ENCODE data around the gene MYLK. TPM values are rescaled to one million over a fixed set of nuclear protein-coding genes. Genes with fewer than 3 reads are reported as not detected.

MYLK gene
- total RNA-seq, 1 donor from 2014 or later = 24.3 TPM

DNA sequence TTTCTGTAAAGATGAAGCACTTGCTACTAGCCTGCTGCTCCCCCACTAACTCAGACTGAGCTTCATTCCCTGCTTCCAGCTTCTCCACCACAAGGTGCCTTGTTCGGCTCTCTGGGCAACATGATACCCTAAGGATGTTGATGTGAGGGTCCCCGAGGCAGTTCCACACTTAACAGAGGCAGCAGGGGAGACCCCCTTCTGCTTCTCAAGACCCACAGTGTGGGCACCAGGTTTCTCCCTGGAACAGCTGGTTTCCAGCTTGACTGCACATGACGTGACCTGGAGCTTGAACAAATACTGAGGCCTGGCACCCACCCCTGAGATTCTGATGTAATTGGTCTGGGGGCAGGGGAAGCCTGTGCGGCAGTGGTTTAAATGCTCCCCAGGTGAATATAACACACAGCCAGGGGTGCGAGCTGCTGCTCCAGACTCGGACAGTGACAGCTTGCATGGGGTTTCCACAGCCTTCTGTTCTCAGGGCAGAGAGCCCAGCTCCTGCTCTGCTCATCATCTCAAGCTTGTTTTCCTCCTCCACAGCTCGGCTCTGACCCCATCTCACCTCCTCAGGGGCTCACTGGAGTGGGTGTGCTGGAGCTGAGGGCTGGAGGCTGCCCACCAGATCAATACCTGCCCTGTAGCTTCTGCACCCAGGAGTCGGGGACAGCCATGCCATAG, 204.3 kb downstream of the MYLK start:
- DNase-seq (ENCODE audit: low read depth, low spot score) = no peak

DNA sequence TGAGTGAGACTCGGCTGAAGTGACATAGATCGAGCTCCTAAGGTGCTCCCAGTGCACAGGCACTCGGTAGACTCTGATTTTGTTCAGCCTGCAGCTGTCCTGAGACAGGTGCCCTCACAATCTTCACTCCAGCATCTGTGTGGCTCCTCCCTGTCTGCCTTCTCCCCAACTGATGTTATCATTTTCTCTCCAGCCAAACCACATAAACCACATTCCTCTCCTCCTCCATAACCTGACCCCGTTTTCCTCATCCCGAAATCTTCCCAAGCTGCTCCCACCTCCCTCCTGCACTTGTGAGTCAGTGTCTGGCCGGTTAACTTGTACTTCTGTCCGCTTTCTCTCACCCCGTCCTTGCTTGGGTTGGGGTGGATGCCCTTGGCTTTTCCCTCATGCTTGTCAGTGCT, 206.0 kb downstream of the MYLK start:
- DNase-seq (ENCODE audit: low read depth, low spot score) = no peak

DNA sequence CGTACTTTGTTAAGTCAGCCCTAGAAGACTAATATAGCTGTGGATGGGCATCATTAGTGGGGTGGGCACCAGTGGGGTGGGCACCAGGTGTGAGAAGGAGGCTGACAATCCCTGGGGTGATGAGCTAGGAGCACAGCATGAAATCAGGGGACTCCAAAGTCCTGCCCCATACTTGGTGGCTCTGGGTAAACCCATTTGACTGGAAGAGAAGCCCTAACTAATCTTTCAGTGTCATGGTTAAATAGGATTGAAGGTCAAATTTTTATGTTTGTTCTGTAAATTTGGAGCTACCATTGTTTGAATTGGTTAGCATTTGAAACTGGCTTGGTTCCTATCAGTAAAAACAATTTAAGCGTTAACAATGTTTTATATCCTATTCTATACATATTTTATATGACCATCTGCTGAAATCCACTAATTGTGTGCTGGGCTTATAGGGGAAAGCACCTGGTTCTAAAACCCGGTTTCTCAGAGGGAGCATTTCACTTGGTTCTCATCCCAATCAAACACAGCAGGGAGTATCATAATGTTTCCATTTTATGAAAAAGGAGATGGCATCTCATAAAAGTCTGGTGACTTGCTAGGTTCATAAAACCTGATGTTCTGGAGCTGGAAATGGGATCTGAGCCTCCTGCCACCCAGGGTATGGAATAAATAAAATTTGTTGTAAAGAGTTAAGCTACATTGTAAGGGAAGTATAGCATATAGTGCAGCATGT, 211.5 kb downstream of the MYLK start:
- DNase-seq (ENCODE audit: low read depth, low spot score) = no peak

DNA sequence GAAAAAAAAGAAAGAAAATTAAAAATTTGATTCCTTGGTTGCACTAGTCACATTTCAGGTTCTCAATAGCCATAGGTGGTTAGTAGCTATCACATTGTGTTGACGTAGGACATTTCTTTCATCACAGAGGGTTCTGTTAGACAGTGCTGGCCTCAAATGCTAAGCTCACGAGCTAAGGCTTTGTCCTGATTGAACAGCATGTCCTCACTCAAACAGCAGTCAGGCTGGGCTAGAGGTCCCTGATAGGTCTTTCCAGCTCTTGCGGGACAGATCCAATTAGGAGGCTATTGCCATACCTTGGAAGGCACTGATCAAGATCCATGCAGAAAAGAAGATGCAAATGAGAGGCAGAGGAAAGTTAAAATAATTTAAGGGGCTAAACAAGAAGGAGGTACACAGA, 213.4 kb downstream of the MYLK start:
- no peak for DNase-seq (ENCODE audit: low read depth, low spot score)

DNA sequence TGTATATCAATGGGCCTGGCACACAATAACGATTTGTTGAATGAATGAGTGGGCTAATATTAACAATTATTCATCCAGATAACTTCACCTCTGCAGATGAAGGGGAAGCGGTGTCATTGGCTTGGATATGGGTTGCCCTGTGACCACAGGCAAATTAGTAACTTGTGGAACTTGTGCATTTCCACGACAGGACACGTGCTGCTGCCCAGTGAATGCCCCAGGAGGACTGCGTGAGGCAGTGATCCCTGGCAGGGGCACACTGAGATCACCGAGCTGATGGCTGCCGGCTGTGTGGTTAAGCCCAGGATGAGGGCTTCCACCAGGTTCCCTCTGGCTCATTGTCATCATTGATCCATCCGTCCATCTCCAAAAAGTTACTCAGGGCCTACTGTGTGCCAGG, 215.2 kb downstream of the MYLK start:
- DNase-seq (ENCODE audit: low read depth, low spot score) = no peak

DNA sequence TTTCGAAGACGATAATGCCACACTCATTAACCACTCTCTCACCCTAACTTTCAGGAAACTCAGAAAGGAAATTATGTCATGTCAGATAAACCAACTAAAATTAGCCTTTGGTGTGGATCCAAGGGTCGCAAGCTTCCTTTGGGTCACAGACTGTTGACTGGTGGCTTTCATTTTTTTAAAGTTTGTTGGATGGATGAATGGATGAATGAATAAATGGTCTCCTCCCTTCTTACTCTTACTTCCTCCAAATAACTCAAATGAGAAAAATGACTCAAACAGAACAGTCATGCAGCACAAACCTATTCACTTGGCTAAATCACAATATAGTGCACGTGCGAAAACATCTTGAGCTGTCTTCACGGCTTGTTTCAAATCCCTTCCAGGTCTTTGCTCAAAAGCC, 216.3 kb downstream of the MYLK start:
- peak; percentile 39 for DNase-seq (ENCODE audit: low read depth, low spot score)

DNA sequence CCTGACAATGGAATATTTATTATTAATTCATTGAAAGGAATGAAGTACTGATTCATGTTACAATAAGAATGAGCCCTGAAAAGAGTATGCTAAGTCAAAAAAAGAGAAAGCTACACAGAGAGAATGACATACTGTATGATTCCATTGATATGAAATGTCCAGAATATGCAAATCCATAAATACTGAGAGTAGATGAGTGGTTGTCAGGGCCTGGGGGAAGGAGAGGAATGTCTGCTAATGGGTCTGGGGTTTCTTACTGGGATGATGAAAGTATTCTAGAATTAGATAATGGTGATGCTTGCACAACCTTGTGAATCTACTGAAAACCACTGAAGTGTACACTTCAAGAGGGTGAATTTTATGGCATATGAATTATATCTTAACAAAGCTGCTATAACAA, 219.4 kb downstream of the MYLK start:
- DNase-seq (ENCODE audit: low read depth, low spot score) = no peak

DNA sequence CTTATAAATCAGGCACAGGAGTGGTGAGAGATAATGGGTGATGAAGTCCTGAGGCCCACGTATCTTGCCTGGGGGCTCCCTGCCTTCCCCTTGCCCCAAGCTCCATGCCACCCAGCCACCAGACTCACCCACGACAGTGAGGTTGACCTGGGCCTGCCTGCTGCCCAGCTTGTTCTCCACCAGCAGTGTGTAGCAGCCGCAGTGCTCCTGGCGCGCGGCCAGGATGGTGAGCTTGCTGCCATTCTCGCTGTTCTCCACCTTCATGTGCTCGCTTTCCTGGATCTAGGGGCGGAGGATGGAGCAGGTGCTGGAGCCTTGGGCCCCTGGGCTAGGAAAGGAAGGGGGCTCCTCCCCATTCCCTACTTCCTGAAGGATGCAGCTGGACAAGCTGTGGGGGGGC, 220.2 kb downstream of the MYLK start:
- DNase-seq (ENCODE audit: low read depth, low spot score) = no peak

DNA sequence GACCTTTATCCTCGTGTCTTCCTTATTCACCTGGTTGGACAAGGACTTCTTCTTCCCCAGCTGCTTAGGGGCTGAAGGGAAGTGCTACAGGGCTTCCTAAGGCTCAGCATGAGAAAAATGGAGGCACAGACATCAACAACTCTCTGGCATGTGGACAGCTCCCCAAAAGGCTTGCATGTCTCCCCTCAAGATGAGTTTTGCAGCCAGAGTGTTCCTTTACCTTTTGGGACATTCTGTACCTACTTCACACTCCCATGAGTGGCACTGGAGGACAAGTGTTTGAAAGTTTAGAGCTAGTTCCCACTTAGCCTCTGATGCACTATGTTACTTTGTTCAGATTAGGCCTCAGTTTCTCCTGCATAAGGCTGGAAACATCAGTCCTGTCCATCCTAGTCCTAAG, 222.2 kb downstream of the MYLK start:
- DNase-seq (ENCODE audit: low read depth, low spot score) = no peak

DNA sequence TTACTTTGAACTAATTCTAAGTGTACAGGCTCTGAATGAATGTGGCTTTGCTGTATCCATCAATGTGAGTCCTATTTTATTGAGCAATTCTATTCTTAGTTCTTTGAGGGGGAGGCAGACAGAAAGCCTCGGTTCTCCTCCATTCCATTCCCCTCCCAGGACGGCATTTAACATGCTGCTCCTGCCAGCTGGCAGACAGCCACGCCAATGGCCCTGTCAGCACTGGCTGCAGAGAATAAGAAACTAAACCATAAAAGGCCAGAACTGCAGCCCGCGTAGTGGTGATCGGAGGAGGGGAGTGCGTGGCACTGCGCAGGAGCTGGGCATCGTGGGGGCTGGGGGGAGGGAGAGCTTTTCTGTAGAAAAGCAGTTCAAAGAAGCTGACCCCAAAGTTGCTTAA, 223.2 kb downstream of the MYLK start:
- DNase-seq (ENCODE audit: low read depth, low spot score) = peak; percentile 75

DNA sequence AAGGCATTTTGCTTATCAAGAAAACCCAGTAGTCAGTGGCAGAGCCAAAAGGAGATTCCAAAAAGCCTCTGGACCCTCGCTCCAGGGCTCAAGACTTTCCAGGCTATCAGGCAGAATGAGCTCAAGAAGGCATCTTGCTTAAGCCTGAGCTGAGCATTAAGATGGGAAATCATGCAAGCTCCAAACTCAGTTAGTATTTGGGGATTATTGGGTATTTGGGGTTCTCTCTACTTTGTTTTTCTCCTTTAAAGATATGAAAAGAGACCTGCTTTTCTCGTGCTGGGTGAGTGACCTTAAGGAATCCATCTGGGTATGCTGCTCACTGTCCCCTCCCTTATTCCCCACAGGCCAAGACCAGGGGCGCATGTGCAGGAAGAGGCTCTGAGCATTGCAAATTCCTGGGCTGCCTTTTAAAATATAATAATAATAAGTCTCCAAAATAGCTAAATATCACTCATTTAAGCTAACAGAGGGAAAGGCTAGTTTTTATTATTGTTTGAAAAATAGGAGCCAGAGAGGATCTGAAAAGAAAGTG, 223.9 kb downstream of the MYLK start:
- no peak for DNase-seq (ENCODE audit: low read depth, low spot score)

DNA sequence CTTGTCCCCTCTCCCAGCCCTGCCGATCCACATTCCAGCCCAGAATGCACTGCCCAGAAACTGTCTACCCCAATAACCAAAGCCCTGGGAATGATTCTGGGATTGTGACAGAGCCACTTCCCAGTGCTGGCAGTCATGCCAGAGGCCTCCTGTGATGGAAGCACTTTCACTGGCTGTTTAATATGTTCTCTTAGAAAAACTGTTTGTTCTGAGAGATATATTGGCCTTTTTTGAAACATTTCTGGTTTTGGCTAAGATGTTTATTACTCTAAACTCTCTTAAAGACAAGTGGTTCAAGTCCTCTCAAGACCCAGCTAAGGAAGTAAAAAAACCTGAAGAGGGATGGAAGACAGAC, 225.3 kb downstream of the MYLK start:
- no peak for DNase-seq (ENCODE audit: low read depth, low spot score)

DNA sequence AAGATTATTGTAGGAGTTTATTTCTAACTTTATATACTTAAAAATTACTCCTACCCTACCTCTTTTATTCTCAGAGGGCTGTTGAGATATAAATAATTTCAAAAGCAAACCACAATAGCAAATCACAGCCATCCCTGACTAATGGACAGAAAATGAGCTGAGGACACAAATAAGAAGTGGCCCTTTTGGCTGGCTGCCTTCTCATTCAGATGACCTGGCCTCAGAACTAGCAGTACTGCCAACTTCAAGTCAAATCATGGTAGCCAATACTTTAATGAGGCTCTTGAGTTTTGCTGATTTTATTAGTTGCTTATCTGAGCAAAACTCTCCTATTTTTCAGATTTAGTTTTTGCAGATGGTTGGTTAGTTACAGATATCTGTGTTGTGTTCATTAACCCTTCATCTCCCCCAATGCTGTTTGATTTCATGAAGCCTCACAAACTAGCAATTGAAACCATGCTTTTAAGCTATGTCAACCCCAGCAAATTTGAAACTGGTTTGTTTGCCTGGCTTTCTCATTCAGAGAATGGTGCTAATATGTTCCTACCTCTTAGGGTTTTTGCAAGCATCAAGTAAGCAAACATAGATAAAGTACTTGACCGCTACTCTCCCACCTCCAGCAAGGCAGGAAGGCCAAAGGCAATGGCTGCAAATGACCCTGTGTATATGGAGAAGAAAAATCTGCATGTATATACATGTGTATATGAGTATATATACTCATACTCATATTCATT, 225.8 kb downstream of the MYLK start:
- DNase-seq (ENCODE audit: low read depth, low spot score) = no peak

DNA sequence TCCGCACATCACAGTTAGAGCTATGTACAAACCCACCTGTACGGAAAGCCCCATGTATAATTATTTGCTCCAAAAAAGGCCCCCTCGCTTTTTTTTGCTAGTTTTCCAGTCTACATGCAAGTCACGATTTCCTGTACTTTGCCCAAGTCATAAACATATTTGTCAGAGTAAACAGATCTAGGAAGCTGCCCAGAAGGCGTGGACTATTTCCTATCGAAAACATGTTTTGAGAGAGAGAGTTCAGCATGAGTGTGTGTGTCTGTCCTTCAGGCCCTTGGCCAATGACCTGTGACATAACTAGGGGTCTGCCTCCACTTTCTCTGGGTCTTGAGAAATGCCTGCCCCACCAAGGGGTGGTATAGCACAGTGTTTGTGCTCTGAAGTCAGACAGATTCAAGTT, 226.6 kb downstream of the MYLK start:
- peak; percentile 43 for DNase-seq (ENCODE audit: low read depth, low spot score)

DNA sequence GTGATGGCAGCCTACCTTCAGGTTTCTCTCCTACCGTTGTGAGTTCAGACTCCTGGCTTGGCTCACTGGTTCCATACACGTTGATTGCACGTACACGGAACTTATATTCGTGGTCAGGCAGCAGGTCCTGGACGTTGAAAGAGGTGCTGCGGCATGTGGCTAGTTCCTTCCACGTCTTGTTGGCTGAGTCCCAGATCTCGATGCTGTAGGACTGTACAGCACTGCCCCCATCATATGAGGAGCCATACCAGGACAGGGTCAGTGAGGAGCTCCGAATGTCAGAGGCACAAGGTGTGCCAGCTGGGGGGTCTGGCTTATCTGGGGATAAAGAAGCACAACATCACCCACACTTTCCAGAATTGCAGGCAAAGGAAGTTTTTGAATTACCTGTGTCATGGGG, 227.0 kb downstream of the MYLK start:
- no peak for DNase-seq (ENCODE audit: low read depth, low spot score)

DNA sequence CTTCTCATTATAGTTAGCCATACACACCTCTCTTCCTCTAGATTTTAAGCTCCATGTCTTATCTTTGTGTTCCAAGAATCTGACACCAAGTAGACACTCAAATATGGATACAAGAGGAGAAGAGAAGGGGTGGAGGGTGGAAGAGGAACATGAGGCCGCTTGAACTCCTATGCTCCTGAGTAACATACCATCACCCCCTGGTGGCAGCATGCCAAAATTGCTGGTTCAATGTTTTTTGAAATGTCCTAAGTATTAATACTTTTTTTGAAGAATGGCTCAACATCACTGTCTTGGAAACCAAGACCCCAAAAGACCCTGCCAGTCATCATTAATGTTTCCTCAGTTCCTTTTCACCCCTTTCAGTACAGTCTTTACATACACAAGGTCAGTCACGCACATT, 227.4 kb downstream of the MYLK start:
- no peak for DNase-seq (ENCODE audit: low read depth, low spot score)

DNA sequence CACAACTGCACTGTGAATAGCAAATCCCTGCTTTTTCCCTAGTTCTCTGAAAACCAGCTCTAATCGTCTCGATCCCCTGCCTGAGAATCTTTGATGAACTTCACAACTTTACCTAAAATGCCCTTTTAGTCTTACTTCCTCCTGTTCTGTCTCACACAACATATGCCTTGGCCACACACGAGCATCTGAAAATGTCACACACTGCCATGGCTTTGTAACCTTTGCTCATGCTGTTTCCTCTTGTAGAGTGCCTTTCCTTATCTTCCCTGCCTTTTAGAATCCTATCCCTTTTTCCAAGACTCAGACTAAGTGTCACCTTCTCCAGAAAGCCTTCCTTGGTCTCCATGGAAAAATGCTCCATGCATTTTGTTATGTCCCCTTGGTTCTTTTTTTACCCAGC, 227.9 kb downstream of the MYLK start:
- no peak for DNase-seq (ENCODE audit: low read depth, low spot score)

DNA sequence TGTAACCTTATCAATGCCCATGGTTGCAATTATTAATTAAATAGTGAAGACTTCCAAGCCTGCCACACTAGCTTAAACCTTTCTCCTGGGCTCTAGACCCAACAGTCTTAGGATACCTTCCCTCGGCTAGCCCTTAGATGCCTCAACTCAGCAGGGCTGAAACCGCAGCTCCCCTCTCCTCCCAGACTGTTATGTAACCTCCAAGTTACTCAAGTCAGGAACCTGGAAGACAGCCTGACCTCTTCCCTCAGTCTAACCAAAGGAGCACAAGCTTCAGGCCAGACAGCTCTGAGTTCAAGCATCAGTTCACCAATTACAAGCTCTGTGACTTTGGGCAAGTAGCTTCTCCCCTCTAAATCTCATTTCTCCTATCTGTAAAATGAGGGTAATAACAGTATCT, 228.7 kb downstream of the MYLK start:
- no peak for DNase-seq (ENCODE audit: low read depth, low spot score)

DNA sequence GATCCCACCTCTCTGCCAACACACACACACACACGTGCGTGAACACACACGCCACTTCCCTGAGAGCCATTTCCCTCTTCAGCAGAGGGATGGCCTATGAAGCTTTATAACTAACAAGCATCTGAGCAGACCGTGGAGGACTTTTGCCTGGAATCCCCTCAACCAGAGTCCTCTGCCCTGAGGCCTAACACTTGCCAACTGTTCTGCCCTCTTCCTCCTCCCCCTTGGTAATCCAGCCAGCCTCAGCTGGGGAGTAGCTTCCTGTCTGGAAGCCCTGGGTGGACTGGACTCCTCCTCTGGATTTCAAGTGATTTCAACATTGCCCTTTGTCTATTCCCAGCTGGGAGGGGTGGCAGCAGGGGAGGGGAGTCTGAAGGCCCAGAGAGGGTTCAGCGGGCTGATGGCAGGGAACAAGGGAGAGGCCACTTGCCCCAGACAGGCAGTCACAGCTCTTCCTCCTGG, 230.9 kb downstream of the MYLK start:
- DNase-seq (ENCODE audit: low read depth, low spot score) = peak; percentile 33

DNA sequence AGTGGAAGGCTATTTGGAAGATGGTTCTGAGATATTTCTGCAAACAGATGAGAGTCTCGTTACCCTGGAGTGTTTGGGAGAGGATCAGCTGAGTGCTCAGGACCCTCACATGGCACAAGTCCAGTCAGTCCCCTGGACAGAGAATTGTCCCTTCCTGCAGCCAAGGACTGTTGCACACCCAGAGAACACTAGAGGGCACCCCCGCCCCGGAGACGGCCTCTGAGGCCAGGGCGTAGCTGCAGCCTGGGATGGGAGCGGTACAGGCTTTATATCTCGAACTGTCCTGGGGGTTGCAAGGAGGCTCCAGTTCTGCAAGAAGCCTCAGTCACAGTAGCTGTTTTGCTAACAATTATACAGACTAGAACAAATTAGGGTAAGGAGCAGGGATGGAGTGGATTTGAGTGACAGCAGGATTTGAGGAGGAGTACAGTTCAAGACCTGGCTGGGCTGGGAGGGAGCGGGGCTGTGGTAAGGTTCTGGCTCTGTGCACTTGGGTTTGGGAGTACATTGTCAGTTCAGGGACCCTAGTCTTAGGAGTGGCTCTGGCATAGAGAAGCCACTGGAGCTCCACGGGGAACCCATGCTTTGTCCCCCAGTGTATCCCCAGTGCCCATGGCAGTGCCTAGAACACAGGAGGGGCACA, 231.7 kb downstream of the MYLK start:
- DNase-seq (ENCODE audit: low read depth, low spot score) = peak; percentile 17

DNA sequence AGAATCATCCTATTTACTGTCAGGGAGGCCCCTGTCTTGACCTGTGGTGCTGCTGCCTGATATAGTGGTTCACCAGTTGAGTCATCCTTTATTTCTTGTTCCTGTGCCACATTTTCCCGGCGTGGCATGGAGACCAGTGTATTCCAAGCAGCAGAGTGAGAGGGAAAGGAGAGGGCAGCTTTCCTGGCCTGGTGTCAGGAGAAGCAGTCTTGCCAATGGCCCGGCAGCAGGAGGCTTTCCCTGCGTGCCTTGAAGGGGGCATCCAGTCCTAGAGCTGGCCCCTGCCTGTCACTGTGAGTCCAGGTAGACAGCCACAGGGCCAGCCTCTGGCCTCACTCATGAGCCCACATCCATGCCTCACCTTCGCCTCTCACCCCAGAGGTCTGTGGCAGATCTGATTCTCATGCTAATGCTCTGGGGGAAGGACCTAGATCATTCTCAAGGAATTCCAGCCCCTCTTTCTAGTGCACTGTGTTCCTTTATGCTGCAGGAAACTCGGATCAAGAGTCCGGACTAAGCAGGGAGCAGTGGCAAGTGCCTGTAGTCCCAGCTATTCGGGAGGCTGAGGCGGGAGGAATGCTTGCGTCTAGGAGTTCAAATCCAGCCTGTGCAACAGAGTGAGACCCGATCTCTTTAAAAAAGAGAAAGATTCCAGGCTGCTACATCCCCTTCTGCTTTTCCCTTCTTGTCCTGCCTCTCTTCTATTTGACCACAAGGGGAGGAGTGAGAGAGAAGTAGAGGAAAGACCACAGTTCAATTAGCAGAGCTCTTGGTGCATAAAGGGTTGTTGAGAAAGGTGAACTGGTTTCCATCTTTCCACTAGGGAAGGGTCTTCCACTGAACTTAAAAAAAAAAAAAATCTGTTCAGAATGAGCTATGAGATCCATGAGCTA, 232.4 kb downstream of the MYLK start:
- DNase-seq (ENCODE audit: low read depth, low spot score) = no peak
